Midbrain (tissue), 1 donor: ENCODE measurements around the gene XXYLT1.
A peak's percentile ranks its signal among the peaks of the same experiment; 100 is the strongest.

Experiments used
- DNase-seq: peaks from one replicate; lab custom pipeline; 2025; lab: John Stamatoyannopoulos, UW

Gene XXYLT1

GRCh38 chr3:195184716-195185421, 86.1 kb downstream of the XXYLT1 start:
- DNase-seq, result no peak

- no peak for DNase-seq
Observed at GRCh38 chr3:195183071-195183776, 87.7 kb downstream of the XXYLT1 start.

- DNase-seq, result peak; percentile 20
Observed at GRCh38 chr3:195182470-195182795, 88.5 kb downstream of the XXYLT1 start.

GRCh38 chr3:195181741-195182469, 89.1 kb downstream of the XXYLT1 start:
- DNase-seq, result no peak

DNA sequence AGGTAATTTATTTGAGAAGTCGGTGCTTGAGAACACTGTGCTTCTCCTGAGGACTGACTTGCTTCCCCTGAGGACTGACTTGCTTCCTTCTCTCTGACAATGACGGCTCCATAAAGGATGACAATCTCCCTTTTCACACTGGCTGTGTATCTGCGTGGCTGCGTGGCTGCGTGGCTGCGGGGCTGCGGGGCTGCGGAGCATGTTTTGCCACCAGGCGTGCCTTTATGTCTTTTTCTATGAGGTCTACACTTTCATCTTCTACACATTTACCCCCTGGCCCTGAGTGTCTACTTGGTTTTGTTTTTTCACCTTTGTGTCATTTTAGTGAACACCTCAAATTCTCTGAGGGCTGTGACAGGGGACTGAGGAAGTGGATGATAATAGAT, 89.9 kb downstream of the XXYLT1 start:
- DNase-seq, result no peak

- no peak for DNase-seq
Observed at GRCh38 chr3:195180490-195181112, 90.4 kb downstream of the XXYLT1 start.

GRCh38 chr3:195179776-195180489, 91.0 kb downstream of the XXYLT1 start:
- no peak for DNase-seq

- no peak for DNase-seq
Observed at GRCh38 chr3:195178124-195178910, 92.6 kb downstream of the XXYLT1 start.

DNA sequence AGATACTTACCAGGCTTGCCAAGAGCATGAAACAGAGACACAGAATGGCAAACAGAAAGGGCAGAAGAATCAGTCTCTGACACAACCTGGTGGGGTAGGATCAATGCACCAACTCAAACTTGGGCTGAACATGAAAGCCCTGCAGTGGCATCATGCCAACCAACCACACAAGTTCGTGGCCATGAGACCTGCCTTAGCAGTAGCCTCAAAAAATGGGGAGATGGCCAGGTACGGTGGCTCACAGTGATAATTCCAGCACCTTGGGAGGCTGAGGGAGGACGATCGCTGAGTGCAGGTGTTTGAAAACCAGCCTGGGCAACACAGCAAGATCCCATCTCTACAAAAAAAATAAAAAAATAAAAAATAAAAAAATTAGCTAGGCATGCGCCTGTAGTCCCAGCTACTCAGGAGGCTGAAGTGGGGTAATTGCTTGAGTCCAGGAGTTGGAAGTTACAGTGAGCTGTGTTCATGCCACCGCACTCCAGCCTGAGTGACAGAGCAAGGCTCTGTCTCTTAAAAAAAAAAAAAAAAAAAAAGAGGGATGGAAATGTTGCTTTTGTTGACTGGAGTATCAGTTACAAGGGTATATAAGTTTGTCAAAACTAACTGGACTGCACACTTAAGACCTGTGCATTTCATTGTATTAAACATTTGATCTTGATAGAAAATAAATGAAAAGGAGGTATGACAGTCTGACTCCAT, 93.4 kb downstream of the XXYLT1 start:
- DNase-seq, result no peak

GRCh38 chr3:195176776-195177175, 94.2 kb downstream of the XXYLT1 start:
- DNase-seq, result no peak

GRCh38 chr3:195175476-195176337, 95.3 kb downstream of the XXYLT1 start:
- DNase-seq, result no peak

- no peak for DNase-seq
Observed at GRCh38 chr3:195175076-195175475, 95.9 kb downstream of the XXYLT1 start.

- no peak for DNase-seq
Observed at GRCh38 chr3:195173657-195174056, 97.3 kb downstream of the XXYLT1 start.

DNA sequence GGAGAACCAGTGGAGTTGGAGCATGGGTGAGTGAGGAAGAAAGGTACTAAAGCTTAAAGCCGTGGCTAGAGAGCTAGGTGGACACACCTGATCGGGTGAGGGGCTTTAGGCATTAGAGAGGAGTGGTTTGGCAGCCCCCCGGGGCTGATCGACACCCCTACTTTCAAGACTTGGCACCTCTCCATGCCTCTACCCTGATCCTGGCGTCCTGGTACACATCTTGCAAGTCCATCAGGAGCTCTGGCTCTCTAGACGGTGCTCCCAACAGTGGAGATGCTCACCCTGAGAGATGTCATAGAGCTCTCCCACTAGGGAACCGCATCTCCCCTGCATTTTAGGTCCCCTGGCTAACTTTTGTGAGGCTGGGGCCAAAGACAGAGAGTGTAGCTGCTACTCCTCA, 98.1 kb downstream of the XXYLT1 start:
- no peak for DNase-seq

DNA sequence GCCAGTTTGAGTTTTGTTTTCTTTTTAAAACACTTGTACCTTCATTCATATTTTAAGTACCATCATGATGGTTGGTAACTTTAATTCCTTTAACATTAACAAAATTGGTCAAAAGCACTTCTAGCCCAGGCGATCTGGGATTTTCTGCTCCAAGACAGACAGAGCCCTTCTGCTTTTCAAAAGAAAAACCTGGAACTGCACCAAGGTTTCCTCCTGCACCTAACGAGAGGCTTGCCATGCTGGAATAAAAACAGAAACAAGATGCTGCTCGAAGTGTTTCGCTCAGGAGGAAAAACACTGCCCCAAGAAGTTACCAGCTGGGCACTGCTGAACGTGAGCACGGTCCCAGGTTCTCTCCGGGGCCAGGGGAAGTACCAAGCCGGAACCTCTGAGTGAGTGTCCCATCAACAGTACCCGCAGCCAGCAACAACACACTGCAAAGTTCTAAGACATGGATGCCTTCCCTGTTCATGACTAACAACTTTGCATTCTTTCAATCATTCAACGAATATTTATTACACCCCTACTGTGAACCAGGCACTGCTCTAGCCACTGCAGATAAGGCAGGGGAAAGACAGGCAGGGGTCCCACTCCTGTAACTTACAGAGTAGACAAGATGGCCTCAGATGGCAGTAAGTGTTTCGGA, 98.8 kb downstream of the XXYLT1 start:
- no peak for DNase-seq

- DNase-seq, result no peak
Observed at GRCh38 chr3:195171093-195171873, 99.7 kb downstream of the XXYLT1 start.

DNA sequence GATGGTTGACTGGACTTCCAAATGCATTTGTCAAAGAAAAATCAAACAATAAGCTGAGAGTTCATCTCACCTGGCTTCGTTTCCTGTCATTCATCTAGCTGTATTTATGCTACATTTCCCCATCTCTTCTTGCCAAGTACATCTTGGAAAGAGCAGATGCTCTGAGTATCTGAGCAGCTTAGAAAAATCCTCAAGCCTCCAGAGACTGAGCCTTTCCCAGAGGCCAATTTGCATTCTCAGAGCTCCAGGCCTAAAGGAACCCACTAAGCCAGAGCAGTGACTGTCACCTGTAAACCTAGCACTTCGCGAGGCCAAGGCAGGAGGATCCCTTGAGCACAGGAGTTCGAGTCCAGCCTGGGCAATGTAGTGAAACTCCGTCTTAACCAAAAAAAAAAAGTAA, 100.5 kb downstream of the XXYLT1 start:
- DNase-seq, result no peak

- no peak for DNase-seq
Observed at GRCh38 chr3:195169011-195169649, 101.8 kb downstream of the XXYLT1 start.
